GM12873 (cell line): Measurements from ENCODE around the gene HSPB9.

Source experiments
- TF ChIP-seq, protein P1 (sequence below): IDR thresholded peaks from 2 replicates; pipeline ENCODE4 v1.5.1; 2012; ENCODE audit warnings: low read depth, mild to moderate bottlenecking, moderate library complexity, low read length, control low read depth; ENCODE audit not compliant: insufficient read depth; ENCODE audit errors: missing control alignments

The HSPB9 gene

GRCh38 chr17:42104264-42104663, 18.3 kb upstream of the HSPB9 start:
- TF ChIP-seq, protein P1, sequence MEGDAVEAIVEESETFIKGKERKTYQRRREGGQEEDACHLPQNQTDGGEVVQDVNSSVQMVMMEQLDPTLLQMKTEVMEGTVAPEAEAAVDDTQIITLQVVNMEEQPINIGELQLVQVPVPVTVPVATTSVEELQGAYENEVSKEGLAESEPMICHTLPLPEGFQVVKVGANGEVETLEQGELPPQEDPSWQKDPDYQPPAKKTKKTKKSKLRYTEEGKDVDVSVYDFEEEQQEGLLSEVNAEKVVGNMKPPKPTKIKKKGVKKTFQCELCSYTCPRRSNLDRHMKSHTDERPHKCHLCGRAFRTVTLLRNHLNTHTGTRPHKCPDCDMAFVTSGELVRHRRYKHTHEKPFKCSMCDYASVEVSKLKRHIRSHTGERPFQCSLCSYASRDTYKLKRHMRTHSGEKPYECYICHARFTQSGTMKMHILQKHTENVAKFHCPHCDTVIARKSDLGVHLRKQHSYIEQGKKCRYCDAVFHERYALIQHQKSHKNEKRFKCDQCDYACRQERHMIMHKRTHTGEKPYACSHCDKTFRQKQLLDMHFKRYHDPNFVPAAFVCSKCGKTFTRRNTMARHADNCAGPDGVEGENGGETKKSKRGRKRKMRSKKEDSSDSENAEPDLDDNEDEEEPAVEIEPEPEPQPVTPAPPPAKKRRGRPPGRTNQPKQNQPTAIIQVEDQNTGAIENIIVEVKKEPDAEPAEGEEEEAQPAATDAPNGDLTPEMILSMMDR, result no peak

DNA sequence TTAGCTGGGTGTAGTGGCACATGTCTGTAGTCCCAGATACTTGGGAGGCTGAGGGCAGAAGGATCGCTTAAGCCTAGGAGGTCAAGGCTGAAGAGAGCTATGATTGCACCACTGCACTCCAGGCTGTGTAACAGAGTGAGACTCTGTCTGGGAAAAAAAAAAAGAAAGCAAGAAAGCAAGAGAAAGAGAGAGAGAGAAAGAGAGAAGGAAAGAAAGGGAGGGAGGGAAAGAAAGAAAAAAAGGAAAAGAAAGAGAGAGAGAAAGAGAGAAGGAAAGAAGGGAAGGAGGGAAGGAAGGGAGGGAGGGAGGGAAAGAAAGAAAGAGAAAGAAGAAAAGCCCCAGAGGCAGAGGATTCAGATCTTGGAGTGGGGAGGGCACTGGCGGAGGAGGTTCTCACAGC, 16.6 kb upstream of the HSPB9 start:
- TF ChIP-seq, protein P1, result no peak

- TF ChIP-seq, protein P1, result no peak
Measured at GRCh38 chr17:42107124-42107523, 15.5 kb upstream of the HSPB9 start.

DNA sequence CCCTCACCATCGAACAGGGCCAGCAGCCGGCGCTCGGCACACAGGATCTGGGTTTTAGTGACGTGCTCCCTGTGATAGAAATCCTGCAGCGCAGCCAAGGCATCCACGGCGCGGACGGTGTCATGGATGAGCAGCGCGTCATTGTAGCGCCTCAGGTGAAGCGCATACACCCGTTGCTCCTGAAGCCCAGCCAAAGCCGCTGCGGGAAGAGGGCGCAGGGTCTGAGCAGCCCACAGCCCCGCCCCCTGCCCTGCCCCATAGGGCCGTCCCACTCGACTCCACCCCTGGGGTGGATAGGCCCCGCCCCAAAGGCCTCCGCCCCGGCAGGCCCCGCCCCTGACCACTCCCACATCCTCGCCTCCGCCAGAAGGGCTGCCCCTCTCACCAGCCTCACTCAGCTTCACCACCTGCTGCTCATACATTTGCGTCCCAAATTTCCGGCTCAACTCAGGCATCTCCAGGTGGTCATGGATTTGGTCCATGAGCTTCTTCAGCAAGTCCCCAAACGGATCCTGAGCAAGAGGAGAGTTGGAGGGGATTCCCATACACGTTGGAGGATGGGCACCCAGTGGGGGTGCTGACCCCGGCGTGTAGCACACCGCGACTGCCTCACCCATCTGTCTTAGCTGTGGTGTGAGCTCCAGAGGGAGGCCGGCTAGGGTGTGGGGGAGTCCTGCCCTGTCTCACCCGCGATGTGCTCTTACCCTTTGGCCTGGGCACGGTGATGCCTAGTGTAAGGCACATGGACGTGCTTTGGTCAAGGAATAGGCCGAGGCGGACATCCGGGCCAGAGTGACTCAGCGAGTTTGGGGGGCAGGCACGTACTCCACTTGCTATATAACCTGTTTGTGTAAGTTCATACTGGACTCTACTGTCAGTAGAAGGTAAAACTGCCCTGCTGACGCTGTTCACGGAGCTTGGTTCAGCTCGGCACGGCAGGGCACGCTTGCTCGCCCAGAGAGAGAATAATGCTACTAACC, 14.7 kb upstream of the HSPB9 start:
- TF ChIP-seq, protein P1, result no peak

GRCh38 chr17:42109086-42109485, 13.5 kb upstream of the HSPB9 start:
- TF ChIP-seq, protein P1, result no peak

- TF ChIP-seq, protein P1, result no peak
Measured at GRCh38 chr17:42110301-42111264, 12.0 kb upstream of the HSPB9 start.

DNA sequence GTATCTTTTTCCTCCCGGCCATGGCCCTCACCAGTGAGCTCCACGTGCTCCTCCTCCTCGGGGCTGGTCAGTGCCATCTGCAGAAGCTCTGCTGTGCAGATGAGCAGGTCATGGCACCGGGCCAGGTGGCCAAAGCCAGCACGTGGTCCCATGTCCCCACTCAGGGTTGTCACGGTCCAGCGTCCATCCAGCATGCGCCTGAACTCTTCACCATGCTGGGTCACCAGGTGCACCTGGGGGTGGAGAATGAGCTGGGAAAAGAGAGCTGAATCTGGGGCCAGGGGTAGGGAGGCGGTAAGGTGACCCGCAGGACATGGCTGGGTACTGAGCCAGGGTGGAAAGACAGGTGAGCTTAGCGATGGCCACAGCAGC, 11.4 kb upstream of the HSPB9 start:
- TF ChIP-seq, protein P1, result no peak
